ENCODE results near the gene FAAP100. TPM values are rescaled to one million over a fixed set of nuclear protein-coding genes. Genes with fewer than 3 reads are reported as not detected.
A peak's percentile ranks its signal among the peaks of the same experiment; 100 is the strongest.

The FAAP100 gene
- total RNA-seq, 1 donor, result 13.5 TPM

- H3K27me3 ChIP-seq (ENCODE audit: insufficient read depth, low read length), result no peaks in the 10 kb centered on the region
Observed at GRCh38 chr17:81511554-81511803, 40.7 kb downstream of the FAAP100 start.

GRCh38 chr17:81510785-81511553 is 41.2 kb downstream of the FAAP100 start:
- no peaks in the 10 kb centered on the region for H3K27me3 ChIP-seq (ENCODE audit: insufficient read depth, low read length)
- H3K9me3 ChIP-seq (ENCODE audit: low read depth, low read length), result no peaks in the 10 kb centered on the region
- peaks cover 53% of the 10 kb centered on the region for H3K4me1 ChIP-seq (ENCODE audit: insufficient read depth, low read length)
- H3K4me3 ChIP-seq (ENCODE audit: low read length), result peak overlapping the region; percentile 77

More at GRCh38 chr17:81511554-81511803, 40.7 kb downstream of the FAAP100 start:
- peak overlapping the region; percentile 77 for H3K4me3 ChIP-seq (ENCODE audit: low read length)
- peaks cover 58% of the 10 kb centered on the region for H3K4me1 ChIP-seq (ENCODE audit: insufficient read depth, low read length)
- no peaks in the 10 kb centered on the region for H3K9me3 ChIP-seq (ENCODE audit: low read depth, low read length)

GRCh38 chr17:81509972-81510784 is 42.0 kb downstream of the FAAP100 start:
- Histone ChIP-seq H3K9me3 (ENCODE audit: low read depth, low read length) (no peaks in the 10 kb centered on the region), H3K4me1 (ENCODE audit: insufficient read depth, low read length) (peaks cover 45% of the 10 kb centered on the region), H3K27me3 (ENCODE audit: insufficient read depth, low read length) (no peaks in the 10 kb centered on the region), H3K4me3 (ENCODE audit: low read length) (peak overlapping the region; percentile 77)

GRCh38 chr17:81509207-81509971 is 42.8 kb downstream of the FAAP100 start:
- no peaks in the 10 kb centered on the region for H3K9me3 ChIP-seq (ENCODE audit: low read depth, low read length)
- H3K4me3 ChIP-seq (ENCODE audit: low read length), result peak overlapping the region; percentile 77
- H3K27me3 ChIP-seq (ENCODE audit: insufficient read depth, low read length), result no peaks in the 10 kb centered on the region
- peaks cover 43% of the 10 kb centered on the region for H3K4me1 ChIP-seq (ENCODE audit: insufficient read depth, low read length)

- peak overlapping the region; percentile 77 for H3K4me3 ChIP-seq (ENCODE audit: low read length)
- H3K9me3 ChIP-seq (ENCODE audit: low read depth, low read length), result no peaks in the 10 kb centered on the region
- no peaks in the 10 kb centered on the region for H3K27me3 ChIP-seq (ENCODE audit: insufficient read depth, low read length)
- H3K4me1 ChIP-seq (ENCODE audit: insufficient read depth, low read length), result peaks cover 38% of the 10 kb centered on the region
Observed at GRCh38 chr17:81508639-81509206, 43.4 kb downstream of the FAAP100 start.

- H3K9me3 ChIP-seq (ENCODE audit: low read depth, low read length), result no peaks in the 10 kb centered on the region
- H3K4me1 ChIP-seq (ENCODE audit: insufficient read depth, low read length), result peaks cover 3% of the 10 kb centered on the region
- no peaks in the 10 kb centered on the region for H3K27me3 ChIP-seq (ENCODE audit: insufficient read depth, low read length)
- no peak overlapping the region for H3K4me3 ChIP-seq (ENCODE audit: low read length)
Observed at GRCh38 chr17:81503619-81504018, 48.5 kb downstream of the FAAP100 start.

GRCh38 chr17:81502471-81503017 is 49.6 kb downstream of the FAAP100 start:
- H3K9me3 ChIP-seq (ENCODE audit: low read depth, low read length), result no peaks in the 10 kb centered on the region
- no peaks in the 10 kb centered on the region for H3K27me3 ChIP-seq (ENCODE audit: insufficient read depth, low read length)
- H3K4me3 ChIP-seq (ENCODE audit: low read length), result no peak overlapping the region
- no peaks in the 10 kb centered on the region for H3K4me1 ChIP-seq (ENCODE audit: insufficient read depth, low read length)

- no peaks in the 10 kb centered on the region for H3K27me3 ChIP-seq (ENCODE audit: insufficient read depth, low read length)
- H3K9me3 ChIP-seq (ENCODE audit: low read depth, low read length), result no peaks in the 10 kb centered on the region
- no peaks in the 10 kb centered on the region for H3K4me1 ChIP-seq (ENCODE audit: insufficient read depth, low read length)
- H3K4me3 ChIP-seq (ENCODE audit: low read length), result no peak overlapping the region
Observed at GRCh38 chr17:81500047-81500446, 52.1 kb downstream of the FAAP100 start.

- Histone ChIP-seq H3K4me1 (ENCODE audit: insufficient read depth, low read length) (no peaks in the 10 kb centered on the region), H3K9me3 (ENCODE audit: low read depth, low read length) (no peaks in the 10 kb centered on the region), H3K27me3 (ENCODE audit: insufficient read depth, low read length) (no peaks in the 10 kb centered on the region), H3K4me3 (ENCODE audit: low read length) (no peak overlapping the region)
Observed at GRCh38 chr17:81499601-81499970, 52.6 kb downstream of the FAAP100 start.

GRCh38 chr17:81498953-81499600 is 53.1 kb downstream of the FAAP100 start:
- Histone ChIP-seq H3K27me3 (ENCODE audit: insufficient read depth, low read length) (no peaks in the 10 kb centered on the region), H3K9me3 (ENCODE audit: low read depth, low read length) (no peaks in the 10 kb centered on the region), H3K4me1 (ENCODE audit: insufficient read depth, low read length) (no peaks in the 10 kb centered on the region), H3K4me3 (ENCODE audit: low read length) (no peak overlapping the region)

GRCh38 chr17:81494626-81495377 is 57.4 kb downstream of the FAAP100 start:
- Histone ChIP-seq H3K27me3 (ENCODE audit: insufficient read depth, low read length) (no peaks in the 10 kb centered on the region), H3K4me3 (ENCODE audit: low read length) (no peak overlapping the region)

GRCh38 chr17:81493198-81494038 is 58.7 kb downstream of the FAAP100 start:
- no peaks in the 10 kb centered on the region for H3K9me3 ChIP-seq (ENCODE audit: low read depth, low read length)
- H3K27me3 ChIP-seq (ENCODE audit: insufficient read depth, low read length), result no peaks in the 10 kb centered on the region
- no peak overlapping the region for H3K4me3 ChIP-seq (ENCODE audit: low read length)
- H3K4me1 ChIP-seq (ENCODE audit: insufficient read depth, low read length), result peaks cover 3% of the 10 kb centered on the region

More at GRCh38 chr17:81494626-81495377, 57.4 kb downstream of the FAAP100 start:
- Histone ChIP-seq H3K9me3 (ENCODE audit: low read depth, low read length) (no peaks in the 10 kb centered on the region), H3K4me1 (ENCODE audit: insufficient read depth, low read length) (no peaks in the 10 kb centered on the region)

- no peaks in the 10 kb centered on the region for H3K27me3 ChIP-seq (ENCODE audit: insufficient read depth, low read length)
- peaks cover 7% of the 10 kb centered on the region for H3K4me1 ChIP-seq (ENCODE audit: insufficient read depth, low read length)
- no peaks in the 10 kb centered on the region for H3K9me3 ChIP-seq (ENCODE audit: low read depth, low read length)
- H3K4me3 ChIP-seq (ENCODE audit: low read length), result no peak overlapping the region
Observed at GRCh38 chr17:81492706-81493105, 59.4 kb downstream of the FAAP100 start.
